NCI-H128 (cell line): ENCODE results near the gene GAK.

Experiments
- DNase-seq: peaks from one replicate; lab custom pipeline; 2025; ENCODE audit not compliant: unreplicated experiment; lab: John Stamatoyannopoulos, UW

The GAK gene

GRCh38 chr4:892780-893179 is 39.3 kb downstream of the GAK start:
- no peak for DNase-seq

GRCh38 chr4:891747-892146 is 40.4 kb downstream of the GAK start:
- DNase-seq: no peak

GRCh38 chr4:890036-890695 is 42.0 kb downstream of the GAK start:
- DNase-seq: no peak

GRCh38 chr4:889516-889915 is 42.6 kb downstream of the GAK start:
- DNase-seq: no peak

GRCh38 chr4:888029-888428 is 44.1 kb downstream of the GAK start:
- no peak for DNase-seq

- DNase-seq: no peak
Observed at GRCh38 chr4:887034-887763, 44.9 kb downstream of the GAK start.

- DNase-seq: no peak
Observed at GRCh38 chr4:886244-886643, 45.9 kb downstream of the GAK start.

- no peak for DNase-seq
Observed at GRCh38 chr4:885353-885752, 46.8 kb downstream of the GAK start.

- no peak for DNase-seq
Observed at GRCh38 chr4:884896-885295, 47.2 kb downstream of the GAK start.

GRCh38 chr4:884259-884658 is 47.9 kb downstream of the GAK start:
- no peak for DNase-seq

GRCh38 chr4:883377-884095 is 48.6 kb downstream of the GAK start:
- no peak for DNase-seq

- DNase-seq: no peak
Observed at GRCh38 chr4:882646-883045, 49.5 kb downstream of the GAK start.

- no peak for DNase-seq
Observed at GRCh38 chr4:881709-882108, 50.4 kb downstream of the GAK start.

- no peak for DNase-seq
Observed at GRCh38 chr4:880684-881405, 51.3 kb downstream of the GAK start.

GRCh38 chr4:879729-880077 is 52.4 kb downstream of the GAK start:
- DNase-seq: no peak

- DNase-seq: no peak
Observed at GRCh38 chr4:878796-879728, 53.1 kb downstream of the GAK start.

GRCh38 chr4:877502-877901 is 54.6 kb downstream of the GAK start:
- no peak for DNase-seq

GRCh38 chr4:876780-877179 is 55.3 kb downstream of the GAK start:
- no peak for DNase-seq

GRCh38 chr4:875818-876423 is 56.2 kb downstream of the GAK start:
- no peak for DNase-seq
